DND-41 (cell line): ENCODE data around the gene C5AR1.

Experiments
- CTCF ChIP-seq: IDR thresholded peaks from 2 replicates; pipeline ENCODE4 v1.5.1; 2012; ENCODE audit warnings: borderline replicate concordance, low read length, moderate library complexity, mild to moderate bottlenecking; ENCODE audit not compliant: poor library complexity, severe bottlenecking; ENCODE audit errors: extremely low read depth
- EZH2 ChIP-seq: IDR thresholded peaks from 3 replicates; pipeline ENCODE4 v1.6.1; 2012; ENCODE audit warnings: borderline replicate concordance, low read depth, mild to moderate bottlenecking, moderate library complexity, low read length, inconsistent platforms; ENCODE audit not compliant: severe bottlenecking

DNA sequence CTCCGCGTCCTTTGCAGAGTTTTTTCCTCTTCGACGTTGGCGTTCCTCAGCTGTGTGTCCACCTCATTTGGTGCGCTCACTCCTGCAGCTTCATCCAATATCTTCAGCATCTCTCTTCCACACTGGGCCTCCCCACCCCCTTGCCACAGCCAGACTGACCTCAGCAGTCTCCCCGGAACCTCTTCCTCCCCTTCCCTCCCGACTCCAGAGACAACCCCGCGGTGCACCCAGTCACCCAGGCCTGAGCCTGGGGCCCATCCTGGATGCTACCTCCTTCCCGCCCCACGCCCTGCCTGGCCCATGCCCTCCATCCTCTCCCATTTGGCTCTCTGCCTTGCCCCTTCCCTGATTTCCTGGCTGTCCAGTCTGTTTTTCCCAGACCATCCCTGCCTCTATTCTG lies 14.2 kb downstream of the C5AR1 start:
- TF ChIP-seq EZH2 = no peak
- TF ChIP-seq CTCF = no peak
